GM19193 (cell line): ENCODE measurements around the gene CYGB.

Experiments
- POLR2A ChIP-seq: IDR thresholded peaks from 4 replicates; pipeline ENCODE4 v1.6.1; 2011; ENCODE audit not compliant: insufficient read depth, insufficient read length; ENCODE audit errors: extremely low read depth

CYGB gene

DNA sequence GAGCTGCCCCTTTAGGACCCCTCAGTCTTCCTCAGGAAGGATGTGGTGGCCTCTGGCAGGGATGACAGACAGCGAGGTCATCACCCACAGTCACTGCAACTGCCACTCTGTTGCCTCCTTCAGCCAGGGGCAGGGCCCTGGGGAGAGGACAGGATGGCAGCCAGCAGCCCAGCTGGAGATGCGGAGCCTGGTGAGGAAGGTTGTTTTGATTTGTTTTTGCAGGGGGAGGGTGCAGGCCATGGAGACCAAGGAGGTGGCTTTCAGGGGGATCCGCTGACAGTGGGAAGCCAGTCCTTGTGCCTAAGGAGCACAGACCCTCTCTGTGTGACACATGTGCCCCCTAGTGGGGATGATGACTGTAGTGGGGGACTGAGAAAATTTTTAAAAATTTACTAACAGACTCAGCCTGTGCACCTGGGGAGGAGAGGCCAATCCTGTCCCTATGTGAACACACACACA is 9.7 kb upstream of the CYGB start:
- TF ChIP-seq POLR2A, result no peak

GRCh38 chr17:76546556-76547182 is 9.2 kb upstream of the CYGB start:
- TF ChIP-seq POLR2A, result no peak

DNA sequence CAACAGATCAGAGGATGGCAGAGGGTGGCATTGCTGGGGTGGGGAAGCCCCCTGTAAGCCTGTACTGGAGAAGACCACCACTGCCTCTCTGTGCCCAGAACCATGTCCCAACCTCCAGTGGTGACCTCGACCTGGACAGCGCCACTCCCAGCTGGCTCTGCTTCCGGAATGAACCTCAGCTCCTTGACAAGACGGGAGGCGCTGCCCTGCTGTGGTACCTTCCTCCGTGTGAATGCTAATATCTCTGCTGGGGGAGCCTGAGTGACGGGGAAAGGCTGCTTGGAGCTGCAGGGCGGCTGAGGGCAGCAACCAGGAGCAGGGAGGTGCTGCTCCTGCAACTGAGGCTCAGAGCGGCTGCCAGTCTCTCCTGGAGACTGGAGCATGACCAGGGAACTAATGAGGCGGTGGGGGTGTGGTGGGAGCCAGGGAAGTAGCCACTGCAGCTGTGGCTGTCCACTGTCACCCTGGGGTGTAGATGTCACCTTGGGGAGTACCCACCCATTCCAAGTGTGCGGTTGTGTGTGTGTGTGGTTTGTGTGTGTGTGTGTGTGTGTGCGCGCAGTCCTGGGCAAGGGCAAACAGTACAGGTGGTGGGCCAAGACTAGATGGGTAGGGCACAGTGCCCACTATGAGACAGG is 8.5 kb upstream of the CYGB start:
- TF ChIP-seq POLR2A, result no peak

DNA sequence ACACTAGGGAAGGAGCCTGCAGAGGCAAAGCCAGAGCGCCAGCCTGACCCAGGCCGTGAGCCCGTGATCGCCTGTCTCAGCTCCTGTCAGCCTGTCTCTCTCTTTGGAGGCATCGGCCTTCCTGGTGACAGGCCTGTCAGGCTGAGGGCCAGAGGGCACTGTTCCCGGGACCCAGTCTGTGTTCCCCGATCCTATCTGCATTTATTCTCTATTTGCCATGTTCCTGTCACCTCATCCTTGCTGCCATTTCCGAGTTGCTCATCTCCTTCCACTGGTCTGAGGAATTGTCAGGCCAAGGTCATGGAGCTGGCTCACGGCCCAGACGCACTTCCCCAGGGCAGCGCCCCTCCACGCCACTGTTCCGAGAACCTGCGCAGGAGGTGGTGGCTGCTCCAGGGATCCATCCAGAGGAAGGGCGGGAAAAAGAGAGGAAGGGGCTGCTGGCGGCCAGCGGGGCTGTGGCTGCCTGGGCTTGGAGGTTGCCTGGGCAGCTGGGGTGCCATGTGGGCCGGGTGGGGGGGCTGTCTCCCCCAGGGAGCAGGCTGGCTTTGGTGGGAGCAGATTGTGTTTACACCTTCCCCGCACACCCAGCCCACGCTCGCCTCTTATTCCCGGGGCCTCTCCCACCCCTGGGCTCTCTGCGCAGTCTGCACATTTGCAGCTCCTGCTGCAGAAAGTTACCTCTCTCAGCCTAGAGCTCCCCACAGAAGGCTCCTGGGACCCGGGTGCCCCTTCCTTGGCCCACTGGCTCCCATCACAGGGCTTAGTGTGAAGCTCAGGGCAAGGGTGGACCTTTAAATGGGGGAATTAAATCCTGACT is 7.2 kb upstream of the CYGB start:
- no peak for TF ChIP-seq POLR2A

GRCh38 chr17:76543826-76544545 is 6.5 kb upstream of the CYGB start:
- TF ChIP-seq POLR2A, result no peak

DNA sequence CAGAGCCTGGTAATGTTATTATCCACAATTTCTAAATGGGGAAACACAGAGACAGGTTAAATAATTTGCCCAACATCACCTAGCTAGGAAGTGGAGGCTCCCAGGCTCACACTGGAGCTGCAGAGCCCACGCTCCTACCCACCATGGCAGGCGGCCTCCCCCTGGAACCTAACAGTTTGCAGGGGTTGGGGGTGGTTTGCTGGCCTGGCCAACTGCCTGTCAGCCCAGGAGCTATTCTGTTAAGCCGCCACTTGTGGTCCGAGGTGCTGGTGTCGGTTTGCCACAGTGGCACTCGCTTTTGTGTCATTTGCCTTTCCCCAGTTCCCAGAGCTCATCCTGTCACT is 5.9 kb upstream of the CYGB start:
- TF ChIP-seq POLR2A, result no peak

DNA sequence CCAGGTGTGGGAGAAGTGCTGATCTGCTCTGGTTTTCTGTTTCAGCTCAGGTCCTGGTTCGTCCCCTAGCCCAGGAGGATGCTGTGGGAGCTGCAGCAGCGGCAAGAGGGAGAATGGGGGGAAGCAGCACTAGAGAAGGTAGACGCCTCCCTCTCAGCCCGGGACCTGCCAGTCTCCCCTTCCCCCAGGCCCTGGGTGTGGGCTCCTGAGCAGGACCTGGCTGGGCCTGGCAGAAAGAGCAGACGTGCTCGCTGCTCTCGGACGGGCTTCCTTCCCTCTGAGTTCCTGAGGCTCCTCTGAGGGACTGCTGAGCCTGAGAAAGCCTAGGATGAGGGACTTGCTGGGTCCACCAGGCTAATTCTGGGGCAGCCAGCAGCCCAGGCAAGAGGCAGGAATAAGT is 5.5 kb upstream of the CYGB start:
- no peak for TF ChIP-seq POLR2A

GRCh38 chr17:76542566-76542971 is 5.1 kb upstream of the CYGB start:
- no peak for TF ChIP-seq POLR2A

DNA sequence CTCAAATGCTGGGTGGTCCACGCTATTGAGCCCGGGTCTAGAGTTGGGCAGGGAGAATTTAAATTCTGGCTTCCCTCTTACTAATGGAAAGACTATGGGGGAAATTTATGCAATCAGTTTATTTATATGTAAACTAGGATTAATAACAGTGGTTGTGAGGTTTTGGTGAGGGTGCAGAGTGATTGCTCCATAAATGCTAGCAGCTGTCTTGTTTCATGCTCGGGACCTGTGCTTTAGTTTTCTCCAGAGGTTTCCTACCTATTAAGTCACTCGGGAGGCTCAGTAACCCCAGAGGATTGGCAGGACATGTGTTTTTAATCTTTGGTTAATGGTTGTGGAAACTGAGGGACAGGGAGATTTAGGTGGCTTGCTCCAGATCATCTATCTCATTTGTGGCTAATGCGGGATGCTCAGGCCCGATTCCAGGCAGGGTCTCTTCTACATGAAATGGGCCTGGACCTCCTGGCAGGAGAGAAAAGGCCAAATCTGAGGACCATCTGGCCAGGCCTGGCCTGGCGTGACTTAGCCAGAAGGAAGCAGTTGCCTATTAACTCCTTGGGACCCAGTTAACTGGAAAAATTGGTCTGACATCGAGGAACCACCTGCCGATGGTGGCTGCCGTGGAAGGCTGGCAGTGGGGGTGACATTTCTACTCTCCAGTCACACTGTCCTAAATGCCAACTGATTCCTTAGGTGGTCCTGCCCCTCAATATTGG is 4.4 kb upstream of the CYGB start:
- TF ChIP-seq POLR2A, result no peak

DNA sequence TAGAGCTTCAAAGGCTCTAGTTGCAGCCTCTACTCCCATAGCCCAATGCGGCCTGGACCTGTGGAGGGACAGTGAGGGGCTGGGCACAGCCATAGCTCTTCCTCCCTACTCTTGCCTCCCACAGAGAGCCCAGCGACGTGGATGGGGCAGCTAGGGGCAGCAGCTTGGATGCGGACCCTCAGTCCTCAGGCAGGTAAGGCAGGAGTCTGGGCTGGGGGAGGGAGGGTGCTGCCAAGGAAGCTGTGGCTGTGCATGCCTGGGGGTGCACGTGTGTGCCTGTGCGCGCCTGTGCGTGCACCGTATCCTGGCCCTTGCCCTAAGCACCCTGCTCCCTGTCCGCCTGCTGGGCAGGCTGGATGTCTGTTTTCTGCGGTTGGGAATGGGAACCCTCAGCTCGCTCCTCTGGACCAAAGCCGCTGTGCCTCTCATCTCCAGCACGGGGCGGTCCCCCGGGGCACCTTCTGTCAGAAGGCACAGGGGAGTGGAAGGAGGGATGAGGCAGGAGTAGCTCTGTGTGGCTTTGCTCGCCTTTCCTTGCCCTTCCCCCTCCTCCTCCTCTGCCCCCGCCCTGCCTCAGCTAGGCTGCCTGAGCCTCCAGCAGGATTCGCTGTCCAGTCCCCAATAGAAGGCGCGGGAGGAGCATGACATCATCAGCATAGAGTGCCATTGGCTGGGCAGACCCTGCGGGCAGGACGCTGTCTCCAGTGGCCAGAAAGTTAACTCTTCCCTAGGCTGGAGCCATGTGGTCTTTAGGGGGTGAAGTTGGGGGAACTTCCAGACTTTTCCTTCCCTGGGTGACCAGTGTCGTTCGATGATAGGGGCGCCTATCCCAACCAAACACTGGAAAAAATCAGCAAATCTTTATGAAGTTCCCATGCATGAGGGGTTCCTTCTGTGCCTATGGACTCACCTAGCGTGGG is 3.1 kb upstream of the CYGB start:
- no peak for TF ChIP-seq POLR2A

DNA sequence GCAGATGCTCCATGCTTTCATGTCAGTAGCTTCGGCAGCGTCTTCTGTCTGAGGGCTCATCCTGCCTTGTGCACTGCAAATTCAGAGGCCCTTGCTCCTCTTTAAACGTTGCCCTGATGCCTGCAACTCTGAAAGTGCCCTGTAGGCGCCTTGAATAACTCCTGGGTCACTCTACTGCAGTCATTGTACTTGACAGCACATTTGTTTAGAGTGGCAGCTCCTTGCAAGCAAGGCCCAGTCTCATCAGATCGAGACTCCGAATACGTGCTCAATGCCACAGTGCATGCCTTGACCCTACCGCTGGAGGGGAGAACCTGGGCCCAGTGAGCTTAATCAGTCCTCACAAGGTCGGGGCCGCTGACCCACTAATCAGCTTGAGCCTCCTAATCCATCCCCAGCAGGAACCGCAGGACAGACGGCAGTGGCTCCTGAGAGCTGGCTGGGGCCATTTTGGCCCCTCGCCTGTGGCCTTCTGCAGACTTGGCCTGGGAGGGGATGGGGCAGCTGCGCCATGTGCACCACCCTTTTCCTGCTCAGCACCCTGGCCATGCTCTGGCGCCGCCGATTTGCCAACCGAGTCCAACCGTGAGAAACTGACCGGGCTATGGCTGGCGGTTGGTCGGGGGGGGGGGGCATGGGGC is 2.2 kb upstream of the CYGB start, which contains the start of gene PRCD:
PRCD (plus strand) TSS at position 414 of the 641 bp plus-strand sequence; CDS start at position 512, 98 bp downstream.
- TF ChIP-seq POLR2A, result no peak

DNA sequence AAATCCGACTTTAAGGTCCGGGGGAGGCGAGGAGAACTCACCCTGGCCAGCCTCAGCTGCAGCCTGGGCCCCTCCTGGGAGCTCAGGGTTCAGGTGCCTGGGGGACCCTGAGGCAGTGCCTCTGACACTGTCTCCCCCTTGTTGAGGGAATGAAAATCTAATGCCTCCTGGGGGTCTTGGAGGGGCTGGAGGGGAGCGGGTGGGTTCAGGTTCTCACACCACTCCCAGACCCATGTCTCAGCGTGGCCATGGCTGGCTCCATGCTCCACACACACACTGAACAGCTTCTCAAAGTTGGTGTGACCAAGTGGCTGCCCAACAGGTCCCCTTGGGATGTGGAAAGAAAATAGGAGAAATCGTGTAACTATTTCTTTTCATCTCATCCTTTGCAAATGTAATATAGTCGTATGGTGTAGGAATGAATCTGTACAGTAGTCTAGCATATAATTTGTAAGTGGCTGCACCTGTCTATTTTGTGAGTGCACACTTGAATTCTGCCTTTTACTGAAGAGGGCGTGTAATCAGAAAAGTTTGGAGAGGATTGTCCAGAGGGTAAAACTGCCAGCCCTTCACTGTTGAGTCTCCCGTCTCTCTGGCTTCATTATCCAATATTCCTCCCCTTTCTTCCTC is 1.5 kb upstream of the CYGB start:
- no peak for TF ChIP-seq POLR2A
